ENCODE data around the gene MED25.

DNA sequence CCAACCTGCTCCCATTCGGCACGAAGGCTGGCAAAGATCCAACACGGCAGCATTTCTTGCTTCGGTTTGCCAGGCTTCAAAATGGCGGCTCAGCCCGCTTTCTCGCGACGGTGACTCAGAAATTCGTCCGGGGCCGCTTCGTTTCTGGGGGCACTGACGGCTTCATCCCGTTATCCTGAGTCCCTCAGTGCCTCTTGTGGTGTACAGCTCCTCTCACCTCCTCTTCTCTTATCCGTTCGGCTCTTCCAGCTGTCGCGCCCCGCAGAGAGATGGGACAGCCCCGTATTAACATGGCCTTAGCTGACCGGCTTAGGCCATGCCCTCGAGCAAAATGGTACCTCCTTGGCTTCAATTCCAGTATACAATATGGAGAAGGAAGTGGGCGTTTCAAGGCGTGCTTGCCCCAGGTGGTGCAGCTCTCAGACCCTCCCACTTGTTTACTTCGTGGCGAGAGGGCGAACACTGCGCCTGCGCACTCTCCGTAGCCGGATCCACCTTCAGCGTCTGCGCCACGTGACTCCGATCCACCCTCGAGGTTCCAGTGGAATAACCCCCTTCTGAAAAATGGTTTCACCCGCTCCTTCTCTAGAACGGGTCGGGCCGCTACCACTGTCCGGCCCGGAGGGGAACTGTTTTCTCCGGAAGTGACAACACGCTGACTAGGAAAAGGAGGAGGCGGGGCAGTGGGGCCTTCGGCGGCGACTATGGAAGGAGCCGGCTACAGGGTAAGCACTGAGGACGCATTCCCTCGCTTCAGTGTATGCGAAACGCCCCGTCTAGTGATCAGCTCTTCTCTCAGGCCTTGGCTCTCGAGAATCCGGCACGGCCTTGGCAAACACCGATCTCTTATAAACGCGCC is 59.2 kb downstream of the MED25 start, which contains the start of the genes AKT1S1 and TBC1D17:
- TF ChIP-seq POLR2A (IDR thresholded peaks at IDR 0.05): peak in 3 of 4 donors; percentile 72 to 90 (median 84)
- TF ChIP-seq, protein P1, sequence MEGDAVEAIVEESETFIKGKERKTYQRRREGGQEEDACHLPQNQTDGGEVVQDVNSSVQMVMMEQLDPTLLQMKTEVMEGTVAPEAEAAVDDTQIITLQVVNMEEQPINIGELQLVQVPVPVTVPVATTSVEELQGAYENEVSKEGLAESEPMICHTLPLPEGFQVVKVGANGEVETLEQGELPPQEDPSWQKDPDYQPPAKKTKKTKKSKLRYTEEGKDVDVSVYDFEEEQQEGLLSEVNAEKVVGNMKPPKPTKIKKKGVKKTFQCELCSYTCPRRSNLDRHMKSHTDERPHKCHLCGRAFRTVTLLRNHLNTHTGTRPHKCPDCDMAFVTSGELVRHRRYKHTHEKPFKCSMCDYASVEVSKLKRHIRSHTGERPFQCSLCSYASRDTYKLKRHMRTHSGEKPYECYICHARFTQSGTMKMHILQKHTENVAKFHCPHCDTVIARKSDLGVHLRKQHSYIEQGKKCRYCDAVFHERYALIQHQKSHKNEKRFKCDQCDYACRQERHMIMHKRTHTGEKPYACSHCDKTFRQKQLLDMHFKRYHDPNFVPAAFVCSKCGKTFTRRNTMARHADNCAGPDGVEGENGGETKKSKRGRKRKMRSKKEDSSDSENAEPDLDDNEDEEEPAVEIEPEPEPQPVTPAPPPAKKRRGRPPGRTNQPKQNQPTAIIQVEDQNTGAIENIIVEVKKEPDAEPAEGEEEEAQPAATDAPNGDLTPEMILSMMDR (IDR thresholded peaks at IDR 0.05): no peak
